GM19193 (cell line): ENCODE data around the gene RASA3.

Experiments used
- POLR2A ChIP-seq: IDR thresholded peaks from 4 replicates; pipeline ENCODE4 v1.6.1; 2011; ENCODE audit not compliant: insufficient read depth, insufficient read length; ENCODE audit errors: extremely low read depth

The RASA3 gene

GRCh38 chr13:114088863-114089262 lies 43.6 kb downstream of the RASA3 start:
- TF ChIP-seq POLR2A: no peak

- no peak for TF ChIP-seq POLR2A
Measured at GRCh38 chr13:114088234-114088633, 44.2 kb downstream of the RASA3 start.

GRCh38 chr13:114087430-114087829 lies 45.0 kb downstream of the RASA3 start:
- no peak for TF ChIP-seq POLR2A

- no peak for TF ChIP-seq POLR2A
Measured at GRCh38 chr13:114082849-114083645, 49.4 kb downstream of the RASA3 start.

GRCh38 chr13:114081761-114082681 lies 50.4 kb downstream of the RASA3 start:
- TF ChIP-seq POLR2A: no peak

GRCh38 chr13:114080739-114081561 lies 51.5 kb downstream of the RASA3 start:
- TF ChIP-seq POLR2A: no peak

GRCh38 chr13:114079601-114080536 lies 52.6 kb downstream of the RASA3 start:
- TF ChIP-seq POLR2A: no peak

GRCh38 chr13:114078461-114079451 lies 53.7 kb downstream of the RASA3 start:
- TF ChIP-seq POLR2A: no peak

GRCh38 chr13:114077933-114078325 lies 54.5 kb downstream of the RASA3 start:
- no peak for TF ChIP-seq POLR2A

GRCh38 chr13:114077099-114077932 lies 55.1 kb downstream of the RASA3 start:
- TF ChIP-seq POLR2A: no peak

- TF ChIP-seq POLR2A: no peak
Measured at GRCh38 chr13:114076329-114077090, 55.9 kb downstream of the RASA3 start.
